GM12891 (cell line): ENCODE data around the gene HBG1.

Source experiments
- POLR2AphosphoS5 ChIP-seq: IDR thresholded peaks from 2 replicates; pipeline ENCODE4 v1.6.1; 2011; ENCODE audit warnings: low read depth, low read length, control low read depth
- TAF1 ChIP-seq: IDR thresholded peaks from 2 replicates; pipeline ENCODE4 v1.6.1; 2011; ENCODE audit warnings: low read depth, low read length, control low read depth

DNA sequence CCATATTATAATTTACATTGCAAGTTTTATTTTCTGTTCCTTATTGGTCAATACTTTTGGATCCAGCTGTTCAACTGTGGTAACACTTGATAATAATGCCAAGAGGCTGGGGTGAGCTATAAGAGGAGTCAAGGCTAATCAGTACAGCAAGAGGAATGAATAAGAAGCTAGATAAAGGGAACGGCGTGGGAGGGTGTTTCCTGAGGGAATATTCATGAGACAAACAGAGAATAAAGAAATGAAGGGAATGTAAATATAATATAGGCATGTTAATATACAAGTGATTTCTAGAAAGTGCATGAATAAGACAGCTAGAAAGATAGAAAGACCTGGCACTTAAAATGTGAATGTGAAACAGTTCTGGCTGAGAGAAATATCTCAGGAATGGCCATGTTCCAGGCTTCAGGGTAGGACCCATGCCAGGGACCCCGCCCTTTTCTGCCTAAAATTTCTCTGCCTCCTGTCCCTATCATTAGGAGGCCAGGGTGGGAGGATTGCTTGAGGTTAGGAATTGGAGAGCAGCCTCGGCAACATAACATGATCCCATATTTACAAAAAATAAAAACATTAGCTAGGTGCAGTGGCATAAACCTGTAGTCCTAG is 48.2 kb upstream of the HBG1 start:
- TF ChIP-seq TAF1 (no peak), POLR2AphosphoS5 (no peak)
